MCF 10A (cell line): Measurements from ENCODE around the gene CEP350. TPM values are rescaled to one million over a fixed set of nuclear protein-coding genes. Genes with fewer than 3 reads are reported as not detected.

Experiments
- BruUV-seq: library from RNA; stranded (reverse); fragments of 400-500 nt; replicated peaks from 2 replicates; lab custom pipeline; 2021; lab: Mats Ljungman, UMichigan
- CTCF ChIA-PET: fragments of 300-600 bp; sonication (Branson Sonifier 250); formaldehyde crosslinking; extraction: SDS; loops from one replicate; lab custom pipeline; 2021; ENCODE audit warnings: antibody characterized with exemption, inconsistent platforms; lab: Yijun Ruan, JAX
- POLR2A ChIA-PET: fragments of 300-600, 350-650 bp; sonication (Branson Sonifier 250); formaldehyde crosslinking; extraction: SDS; loops from one replicate; lab custom pipeline; 2020; ENCODE audit warnings: antibody characterized with exemption, inconsistent platforms; lab: Yijun Ruan, JAX
- DNase-seq: peaks from one replicate; pipeline ENCODE4 v3.0.0-alpha.2; 2018; ENCODE audit not compliant: unreplicated experiment
- H3K27ac Mint-ChIP-seq: one replicate; pipeline ENCODE4 v1.8.0; 2022; ENCODE audit warnings: mild to moderate bottlenecking, low read depth, mixed read lengths; ENCODE audit not compliant: unreplicated experiment
- H3K27me3 Mint-ChIP-seq: one replicate; pipeline ENCODE4 v1.8.0; 2022; ENCODE audit warnings: mixed read lengths; ENCODE audit not compliant: insufficient read depth, unreplicated experiment
- H3K36me3 Mint-ChIP-seq: one replicate; pipeline ENCODE4 v1.8.0; 2022; ENCODE audit warnings: mild to moderate bottlenecking, moderate library complexity, mixed read lengths; ENCODE audit not compliant: insufficient read depth, unreplicated experiment
- H3K4me1 Mint-ChIP-seq: one replicate; pipeline ENCODE4 v1.8.0; 2022; ENCODE audit warnings: mixed read lengths; ENCODE audit not compliant: insufficient read depth, unreplicated experiment
- H3K4me3 Mint-ChIP-seq: one replicate; pipeline ENCODE4 v1.8.0; 2022; ENCODE audit warnings: mild to moderate bottlenecking, moderate library complexity, mixed read lengths; ENCODE audit not compliant: unreplicated experiment
- H3K9me3 Mint-ChIP-seq: one replicate; pipeline ENCODE4 v1.8.0; 2022; ENCODE audit warnings: mixed read lengths; ENCODE audit not compliant: unreplicated experiment
- CTCF ChIP-seq: fragments of 200-600 bp; IDR thresholded peaks from one replicate; pipeline ENCODE4 v1.8.0; 2022; ENCODE audit warnings: antibody characterized with exemption, mild to moderate bottlenecking; ENCODE audit not compliant: unreplicated experiment
- intact Hi-C: fragments of 100-400 bp; cut with micrococcal nuclease; formaldehyde crosslinking; loops from 2 replicates; pipeline ENCODE4 v1.14.1; 2022
- total RNA-seq: library from RNA; stranded (reverse); gene quantifications from 2 replicates; pipeline ENCODE4 v1.2.3, GENCODE V29; 2022

CEP350 gene
- total RNA-seq, 1 experiment from 2014 or later = 56.4 TPM

GRCh38 chr1:179966551-179966950, 11.9 kb downstream of the CEP350 start:
- ChIA-PET POLR2A (interaction anchor here (0.9 to 4.9 kb wide), 8 partner anchors 9 to 86 kb away, joined by 3 to 30 read pairs (median 3); partner anchors contain the start of gene CEP350), CTCF (interaction anchor here (0.6 to 1.8 kb wide), 4 partner anchors 11 to 212 kb away, joined by 3 to 7 read pairs (median 4); no protein-coding TSS in a partner anchor)
- Mint-ChIP-seq H3K27me3 (no peaks in the 10 kb centered on the region), H3K9me3 (no peaks in the 10 kb centered on the region), H3K4me1 (peaks cover 32% of the 10 kb centered on the region), H3K27ac (no peak overlapping the region), H3K36me3 (peaks cover 6% of the 10 kb centered on the region), H3K4me3 (no peak overlapping the region)
- no peak for TF ChIP-seq CTCF
- no peak for DNase-seq
- no TSS peak for BruUV-seq
- intact Hi-C loops = no loop called here

- Mint-ChIP-seq H3K27me3 (no peaks in the 10 kb centered on the region), H3K9me3 (peaks cover 8% of the 10 kb centered on the region), H3K4me1 (peaks cover 37% of the 10 kb centered on the region), H3K36me3 (peaks cover 6% of the 10 kb centered on the region), H3K4me3 (no peak overlapping the region), H3K27ac (peak overlapping the region; percentile 87)
- no peak for DNase-seq
- no TSS peak for BruUV-seq
- POLR2A ChIA-PET = interaction anchor here (1.3 to 1.9 kb wide), 4 partner anchors 10 to 13 kb away, joined by 4 to 15 read pairs (median 5); partner anchors contain the start of gene CEP350
- intact Hi-C loops = no loop called here
- TF ChIP-seq CTCF = no peak
- CTCF ChIA-PET = interaction anchor here (0.9 kb wide), 1 partner anchor 14 kb away, joined by 5 read pairs; no protein-coding TSS in a partner anchor
Observed at GRCh38 chr1:179968284-179968993, 13.8 kb downstream of the CEP350 start.

GRCh38 chr1:179968994-179969919, 14.6 kb downstream of the CEP350 start:
- intact Hi-C loops = no loop called here
- peak overlapping the region; percentile 13 for H3K4me3 Mint-ChIP-seq
- peaks cover 8% of the 10 kb centered on the region for H3K9me3 Mint-ChIP-seq
- ChIA-PET POLR2A (interaction anchor here (0.6 to 1.9 kb wide), 5 partner anchors 9 to 55 kb away, joined by 3 to 15 read pairs (median 5); partner anchors contain the start of gene CEP350), CTCF (interaction anchor here (0.9 kb wide), 1 partner anchor 15 kb away, joined by 5 read pairs; no protein-coding TSS in a partner anchor)
- TF ChIP-seq CTCF = no peak
- H3K36me3 Mint-ChIP-seq = peaks cover 6% of the 10 kb centered on the region
- BruUV-seq = no TSS peak
- H3K27ac Mint-ChIP-seq = peak overlapping the region; percentile 87
- peaks cover 36% of the 10 kb centered on the region for H3K4me1 Mint-ChIP-seq
- H3K27me3 Mint-ChIP-seq = no peaks in the 10 kb centered on the region
- DNase-seq = no peak
